ENCODE measurements around the gene EGFL7.

- TF ChIP-seq, protein P1, sequence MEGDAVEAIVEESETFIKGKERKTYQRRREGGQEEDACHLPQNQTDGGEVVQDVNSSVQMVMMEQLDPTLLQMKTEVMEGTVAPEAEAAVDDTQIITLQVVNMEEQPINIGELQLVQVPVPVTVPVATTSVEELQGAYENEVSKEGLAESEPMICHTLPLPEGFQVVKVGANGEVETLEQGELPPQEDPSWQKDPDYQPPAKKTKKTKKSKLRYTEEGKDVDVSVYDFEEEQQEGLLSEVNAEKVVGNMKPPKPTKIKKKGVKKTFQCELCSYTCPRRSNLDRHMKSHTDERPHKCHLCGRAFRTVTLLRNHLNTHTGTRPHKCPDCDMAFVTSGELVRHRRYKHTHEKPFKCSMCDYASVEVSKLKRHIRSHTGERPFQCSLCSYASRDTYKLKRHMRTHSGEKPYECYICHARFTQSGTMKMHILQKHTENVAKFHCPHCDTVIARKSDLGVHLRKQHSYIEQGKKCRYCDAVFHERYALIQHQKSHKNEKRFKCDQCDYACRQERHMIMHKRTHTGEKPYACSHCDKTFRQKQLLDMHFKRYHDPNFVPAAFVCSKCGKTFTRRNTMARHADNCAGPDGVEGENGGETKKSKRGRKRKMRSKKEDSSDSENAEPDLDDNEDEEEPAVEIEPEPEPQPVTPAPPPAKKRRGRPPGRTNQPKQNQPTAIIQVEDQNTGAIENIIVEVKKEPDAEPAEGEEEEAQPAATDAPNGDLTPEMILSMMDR (conservative IDR thresholded peaks at IDR 0.05 in 1 of 2, IDR thresholded peaks at IDR 0.05 in 1 of 2; ENCODE audit: extremely low read depth in 1 of 2, insufficient read depth in 1 of 2, low read depth in 1 of 2, low read length in 2 of 2), result no peak
- TF ChIP-seq EZH2 (IDR thresholded peaks at IDR 0.05; ENCODE audit: borderline replicate concordance, low read length), result no peak
Observed at GRCh38 chr9:136678034-136678433, 15.3 kb downstream of the EGFL7 start.
